ENCODE results near the gene CASZ1. TPM values are rescaled to one million over a fixed set of nuclear protein-coding genes. Genes with fewer than 3 reads are reported as not detected.

Gene CASZ1
- total RNA-seq, 2 donors from 2014 or later, result 45.0 to 56.0 TPM

- H3K27ac ChIP-seq, result no peak overlapping the region
- intact Hi-C loops (cut with DNase I), result no loop called here
- no peak overlapping the region for H3K9ac ChIP-seq (ENCODE audit: low read depth in 2 of 2, low read length in 2 of 2)
- no peaks in the 10 kb centered on the region for H3K4me1 ChIP-seq
- H3K9me3 ChIP-seq, result no peaks in the 10 kb centered on the region
- no peaks in the 10 kb centered on the region for H3K27me3 ChIP-seq
- DNase-seq, result no peak
- no peak for TF ChIP-seq CTCF (IDR thresholded peaks at IDR 0.05)
- no peaks in the 10 kb centered on the region for H3K36me3 ChIP-seq
- no peak overlapping the region for H3K4me3 ChIP-seq
These were observed 183.8 kb downstream of the CASZ1 start for GRCh38 chr1:10612436-10613160.

- TF ChIP-seq CTCF (IDR thresholded peaks at IDR 0.05), result no peak
- no peak overlapping the region for H3K4me3 ChIP-seq
These were observed 185.4 kb downstream of the CASZ1 start for GRCh38 chr1:10610901-10611600.

DNA sequence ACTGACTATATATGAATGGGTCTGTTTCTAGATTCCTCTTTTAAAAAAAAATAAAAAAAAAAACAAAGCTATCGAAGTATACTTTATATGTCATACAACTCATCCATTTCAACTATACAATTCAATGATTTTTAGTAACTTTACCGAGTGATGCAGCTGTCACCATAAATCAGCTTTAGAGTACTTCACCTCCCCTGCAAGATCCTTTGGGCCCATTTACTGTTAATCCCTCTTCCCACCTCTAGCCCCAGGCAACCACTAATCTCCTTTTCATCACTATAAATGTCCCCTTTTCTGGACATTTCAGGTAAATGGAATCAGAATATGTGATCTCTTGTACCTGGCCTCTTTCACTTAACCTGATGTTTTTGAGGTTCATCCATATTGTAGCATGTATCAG, 187.8 kb downstream of the CASZ1 start:
- intact Hi-C loops (cut with DNase I), result no loop called here
- Histone ChIP-seq H3K9ac (ENCODE audit: low read depth in 2 of 2, low read length in 2 of 2) (no peak overlapping the region), H3K27ac (no peak overlapping the region), H3K27me3 (no peaks in the 10 kb centered on the region), H3K4me1 (no peaks in the 10 kb centered on the region), H3K36me3 (no peaks in the 10 kb centered on the region), H3K4me3 (no peak overlapping the region), H3K9me3 (no peaks in the 10 kb centered on the region)
- no peak for DNase-seq
- TF ChIP-seq CTCF (IDR thresholded peaks at IDR 0.05), result no peak

More at GRCh38 chr1:10610901-10611600, 185.4 kb downstream of the CASZ1 start:
- intact Hi-C loops (cut with DNase I), result no loop called here
- Histone ChIP-seq H3K27ac (no peak overlapping the region), H3K9ac (ENCODE audit: low read depth in 2 of 2, low read length in 2 of 2) (no peak overlapping the region), H3K9me3 (no peaks in the 10 kb centered on the region), H3K27me3 (no peaks in the 10 kb centered on the region), H3K4me1 (no peaks in the 10 kb centered on the region), H3K36me3 (no peaks in the 10 kb centered on the region)
- DNase-seq, result no peak

DNA sequence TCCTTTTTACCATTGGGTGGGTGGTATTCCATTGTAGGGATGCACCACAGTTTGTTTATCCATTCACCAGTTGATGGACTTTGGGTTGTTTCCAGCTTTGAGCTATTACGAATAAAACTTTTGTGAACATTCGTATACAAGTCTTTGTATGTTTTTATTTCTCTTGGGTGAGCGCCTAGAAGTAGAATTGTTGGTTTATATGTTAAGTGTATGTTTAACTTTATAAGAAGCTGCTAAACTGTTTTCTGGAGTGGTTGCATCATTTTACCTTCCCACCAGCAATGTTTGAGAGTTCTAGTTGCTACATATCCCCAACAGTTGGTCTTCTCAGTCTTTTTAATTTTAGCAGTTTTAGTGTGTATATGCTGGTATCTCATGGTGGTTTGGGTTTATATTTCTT, 189.2 kb downstream of the CASZ1 start:
- Histone ChIP-seq H3K4me1 (no peaks in the 10 kb centered on the region), H3K27me3 (no peaks in the 10 kb centered on the region), H3K36me3 (no peaks in the 10 kb centered on the region), H3K4me3 (no peak overlapping the region), H3K9ac (ENCODE audit: low read depth in 2 of 2, low read length in 2 of 2) (no peak overlapping the region), H3K9me3 (no peaks in the 10 kb centered on the region), H3K27ac (no peak overlapping the region)
- no peak for TF ChIP-seq CTCF (IDR thresholded peaks at IDR 0.05)
- intact Hi-C loops (cut with DNase I), result no loop called here
- no peak for DNase-seq

DNA sequence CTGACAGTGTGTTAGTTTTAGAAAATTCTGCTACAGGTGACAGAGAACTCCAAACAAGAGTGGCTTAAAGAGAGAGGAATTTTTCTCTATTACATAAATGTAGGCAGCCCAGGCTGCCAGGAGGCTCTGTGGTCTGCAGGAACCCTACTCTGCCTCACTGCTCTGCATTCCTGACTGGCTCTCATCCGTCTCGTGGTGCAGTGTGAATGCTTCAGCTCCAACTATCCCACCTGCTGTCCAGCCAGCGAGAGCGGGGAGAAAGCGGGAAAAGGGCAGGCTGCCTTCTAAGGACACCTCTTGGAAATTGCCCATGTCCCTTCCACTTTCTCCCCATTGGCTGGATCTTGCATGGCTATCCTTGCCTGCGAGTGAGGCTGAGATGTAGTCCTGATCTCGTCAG, 190.4 kb downstream of the CASZ1 start:
- intact Hi-C loops (cut with DNase I), result no loop called here
- DNase-seq, result no peak
- no peak for TF ChIP-seq CTCF (IDR thresholded peaks at IDR 0.05)

More for the DNA sequence above, 190.4 kb downstream of the CASZ1 start:
- H3K27me3 ChIP-seq, result no peaks in the 10 kb centered on the region
- H3K9ac ChIP-seq (ENCODE audit: low read depth in 2 of 2, low read length in 2 of 2), result no peak overlapping the region
- no peaks in the 10 kb centered on the region for H3K36me3 ChIP-seq
- H3K9me3 ChIP-seq, result no peaks in the 10 kb centered on the region
- no peak overlapping the region for H3K27ac ChIP-seq
- H3K4me3 ChIP-seq, result no peak overlapping the region
- no peaks in the 10 kb centered on the region for H3K4me1 ChIP-seq

Measured in colonic mucosa (tissue), 4 donors.